IPS DF 4.7 (cell line): ENCODE measurements around the gene SH2D2A.

Experiments
- DNase-seq: peaks from one replicate; pipeline ENCODE4 v3.0.0-alpha.2; 2013; ENCODE audit warnings: low spot score; ENCODE audit errors: extremely low read depth

SH2D2A gene

GRCh38 chr1:156803086-156803851 is 13.4 kb downstream of the SH2D2A start:
- DNase-seq, result no peak

GRCh38 chr1:156802421-156802935 is 14.2 kb downstream of the SH2D2A start:
- no peak for DNase-seq

- DNase-seq, result no peak
Measured at GRCh38 chr1:156801409-156802121, 15.1 kb downstream of the SH2D2A start.

- DNase-seq, result no peak
Measured at GRCh38 chr1:156797212-156797871, 19.3 kb downstream of the SH2D2A start.

GRCh38 chr1:156796340-156797097 is 20.1 kb downstream of the SH2D2A start:
- no peak for DNase-seq

- DNase-seq, result no peak
Measured at GRCh38 chr1:156795787-156796186, 20.9 kb downstream of the SH2D2A start.

- no peak for DNase-seq
Measured at GRCh38 chr1:156795374-156795733, 21.3 kb downstream of the SH2D2A start.

- DNase-seq, result no peak
Measured at GRCh38 chr1:156794506-156795373, 21.9 kb downstream of the SH2D2A start.

- DNase-seq, result no peak
Measured at GRCh38 chr1:156789621-156790318, 26.9 kb downstream of the SH2D2A start.

GRCh38 chr1:156788136-156788535 is 28.5 kb downstream of the SH2D2A start:
- DNase-seq, result no peak

- DNase-seq, result no peak
Measured at GRCh38 chr1:156786640-156787039, 30.0 kb downstream of the SH2D2A start.

- no peak for DNase-seq
Measured at GRCh38 chr1:156785458-156785857, 31.2 kb downstream of the SH2D2A start.

- no peak for DNase-seq
Measured at GRCh38 chr1:156781585-156782186, 35.0 kb downstream of the SH2D2A start.

- DNase-seq, result no peak
Measured at GRCh38 chr1:156777573-156777972, 39.1 kb downstream of the SH2D2A start.

- no peak for DNase-seq
Measured at GRCh38 chr1:156776942-156777341, 39.7 kb downstream of the SH2D2A start.

GRCh38 chr1:156775799-156776198 is 40.8 kb downstream of the SH2D2A start:
- DNase-seq, result no peak

GRCh38 chr1:156773607-156774006 is 43.0 kb downstream of the SH2D2A start:
- no peak for DNase-seq

GRCh38 chr1:156772728-156773497 is 43.7 kb downstream of the SH2D2A start:
- no peak for DNase-seq

- DNase-seq, result no peak
Measured at GRCh38 chr1:156772222-156772621, 44.4 kb downstream of the SH2D2A start.
